Astrocyte (in vitro differentiated cells and primary cell): ENCODE results near the gene NSUN6.

ENCODE experiments used
- CTCF ChIP-seq: IDR thresholded peaks from 2 replicates; pipeline ENCODE4 v1.5.1; 2011; ENCODE audit warnings: low read depth, mild to moderate bottlenecking, inconsistent platforms, low read length, moderate library complexity; ENCODE audit not compliant: insufficient read depth
- EZH2 ChIP-seq: IDR thresholded peaks from 2 replicates; pipeline ENCODE4 v1.6.1; 2012; ENCODE audit warnings: mild to moderate bottlenecking, low read length, inconsistent platforms; ENCODE audit not compliant: insufficient read depth

- TF ChIP-seq CTCF (no peak), EZH2 (no peak)
These were observed 96.9 kb downstream of the NSUN6 start for GRCh38 chr10:18554479-18554878.
